GM21528 (cell line): ENCODE results near the gene CAPN11.
"Not testable (repeated sequence)": the region's sequence is repeated elsewhere in the genome, so short reads cannot be mapped to it uniquely, and the experiment has no call there.

ENCODE experiments used
- ATAC-seq: cut with Tn5 transposase; IDR thresholded peaks from one replicate; pipeline ENCODE4 v1.9.1; 2021; ENCODE audit warnings: mild to moderate bottlenecking, moderate library complexity; ENCODE audit not compliant: unreplicated experiment, low FRiP score

Gene CAPN11

GRCh38 chr6:44179072-44179536 is 20.5 kb downstream of the CAPN11 start:
- no peak for ATAC-seq

GRCh38 chr6:44179648-44180047 is 21.0 kb downstream of the CAPN11 start:
- no peak for ATAC-seq

- no peak for ATAC-seq
These were observed 21.8 kb downstream of the CAPN11 start for GRCh38 chr6:44180406-44180805.

- ATAC-seq = no peak
These were observed 22.3 kb downstream of the CAPN11 start for GRCh38 chr6:44180886-44181285.

- ATAC-seq = not testable (repeated sequence)
These were observed 23.2 kb downstream of the CAPN11 start for GRCh38 chr6:44181784-44182183.

- ATAC-seq = no peak
These were observed 24.3 kb downstream of the CAPN11 start for GRCh38 chr6:44182911-44183390.

- no peak for ATAC-seq
These were observed 25.2 kb downstream of the CAPN11 start for GRCh38 chr6:44183783-44184182.

GRCh38 chr6:44185356-44185755 is 26.7 kb downstream of the CAPN11 start:
- ATAC-seq = not testable (repeated sequence)

- no peak for ATAC-seq
These were observed 27.5 kb downstream of the CAPN11 start for GRCh38 chr6:44185953-44186634.

- ATAC-seq = no peak
These were observed 28.0 kb downstream of the CAPN11 start for GRCh38 chr6:44186635-44187025.

- ATAC-seq = no peak
These were observed 30.2 kb downstream of the CAPN11 start for GRCh38 chr6:44188819-44189218.

GRCh38 chr6:44189257-44189656 is 30.6 kb downstream of the CAPN11 start:
- no peak for ATAC-seq

- ATAC-seq = no peak
These were observed 32.1 kb downstream of the CAPN11 start for GRCh38 chr6:44190715-44191114.

- ATAC-seq = no peak
These were observed 33.9 kb downstream of the CAPN11 start for GRCh38 chr6:44192428-44193041.

- ATAC-seq = no peak
These were observed 34.8 kb downstream of the CAPN11 start for GRCh38 chr6:44193307-44193910.

- ATAC-seq = no peak
These were observed 35.7 kb downstream of the CAPN11 start for GRCh38 chr6:44194326-44194725.

GRCh38 chr6:44196351-44196750 is 37.7 kb downstream of the CAPN11 start:
- not testable (repeated sequence) for ATAC-seq

GRCh38 chr6:44198684-44199083 is 40.1 kb downstream of the CAPN11 start:
- no peak for ATAC-seq

GRCh38 chr6:44199883-44200282 is 41.3 kb downstream of the CAPN11 start:
- ATAC-seq = no peak

- no peak for ATAC-seq
These were observed 42.6 kb downstream of the CAPN11 start for GRCh38 chr6:44201200-44201599.

- no peak for ATAC-seq
These were observed 43.2 kb downstream of the CAPN11 start for GRCh38 chr6:44201638-44202303.
